ENCODE results near the gene MCF2L. TPM values are rescaled to one million over a fixed set of nuclear protein-coding genes. Genes with fewer than 3 reads are reported as not detected.

Gene MCF2L
- total RNA-seq, 4 donors from 2014 or later = 62.1 to 186 (median 91.3) TPM

DNA sequence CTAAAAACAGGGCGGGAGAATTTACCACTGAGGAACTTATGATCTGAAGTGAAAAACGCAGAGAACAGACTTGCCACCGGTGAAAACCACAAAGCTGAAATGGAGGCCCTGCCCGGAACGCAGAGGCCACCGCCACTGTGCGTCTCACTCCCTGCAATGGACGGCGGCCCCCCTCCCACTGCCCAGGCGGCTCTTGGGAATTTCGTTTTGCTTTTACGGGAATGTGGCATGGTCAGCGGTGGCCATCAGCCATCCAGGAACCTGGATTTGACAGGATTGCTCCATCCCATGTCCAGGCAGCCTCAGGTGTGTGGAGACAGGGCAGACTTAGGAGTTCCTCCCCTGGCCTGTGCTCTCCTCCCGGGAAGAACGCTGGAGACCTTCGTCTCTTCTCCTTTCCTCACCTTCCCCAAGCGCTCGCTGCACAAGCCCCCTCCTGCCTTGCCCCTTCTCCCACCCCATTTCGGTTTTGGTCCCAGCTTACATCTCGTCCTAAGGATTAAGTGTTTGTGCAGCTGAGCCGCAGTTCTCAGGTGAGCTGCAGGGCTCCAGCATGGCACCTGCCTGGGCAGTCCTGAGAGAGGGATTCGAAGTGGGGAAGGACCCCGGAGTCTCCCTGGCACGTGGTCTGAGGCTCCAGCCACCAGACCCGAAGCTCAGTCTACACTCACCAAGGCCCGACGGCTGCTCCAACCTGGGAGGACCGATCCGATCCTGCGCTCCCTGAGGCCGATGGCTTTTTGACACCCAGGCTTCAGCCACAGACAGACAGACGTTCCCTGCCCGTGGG lies 49.9 kb downstream of the MCF2L start:
- in situ Hi-C loops (cut with MboI; ENCODE audit: low pct_ligation_motif_present in 1 of 4, low pct_unique_long_range_greater_than_20kb in 1 of 4, low sequenced_read_pairs in 3 of 4) = no loop called here

DNA sequence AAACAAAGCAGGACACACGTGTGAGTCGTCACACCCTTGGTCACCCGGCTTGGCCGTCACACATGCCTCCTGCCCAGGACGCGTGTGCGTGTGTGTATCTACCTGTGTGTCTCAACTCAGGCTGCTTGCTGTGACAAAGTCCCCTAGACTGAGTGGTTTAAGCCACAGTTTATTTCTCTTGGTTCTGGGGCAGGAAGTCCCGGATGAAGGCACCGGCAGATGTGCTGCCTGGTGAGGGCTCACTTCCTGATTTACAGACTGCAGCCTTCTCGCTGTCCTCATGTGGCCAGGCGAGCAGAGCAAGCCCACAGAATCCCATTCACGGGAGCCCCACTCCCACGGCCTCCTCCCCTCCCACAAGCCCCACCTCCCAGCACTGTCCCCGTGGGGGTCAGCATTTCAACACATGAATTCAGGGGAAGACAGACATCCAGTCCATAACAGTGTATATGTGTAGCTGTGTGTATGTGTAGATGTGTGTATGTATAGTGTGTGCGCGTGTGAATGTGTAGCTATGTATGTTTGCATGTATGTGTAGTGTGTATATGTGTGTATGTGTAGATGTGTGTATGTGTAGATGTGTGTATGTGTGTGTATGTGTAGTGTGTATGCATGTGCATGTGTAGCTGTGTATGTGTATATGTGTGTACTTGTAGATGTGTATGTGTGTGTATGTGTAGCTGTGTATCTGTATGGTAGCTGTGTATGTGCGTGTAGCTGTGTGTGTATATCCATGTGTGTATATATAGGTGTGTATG lies 51.5 kb downstream of the MCF2L start:
- Histone ChIP-seq H3K4me3 (no peak overlapping the region), H3K9me3 (no peaks in the 10 kb centered on the region), H3K27ac (no peak overlapping the region), H3K4me1 (no peaks in the 10 kb centered on the region), H3K27me3 (no peaks in the 10 kb centered on the region), H3K36me3 (no peaks in the 10 kb centered on the region)
- TF ChIP-seq POLR2A (IDR thresholded peaks at IDR 0.05) (no peak), POLR2AphosphoS5 (IDR thresholded peaks at IDR 0.05) (no peak), EP300 (IDR thresholded peaks at IDR 0.05; ENCODE audit: low read depth) (no peak)
- intact Hi-C loops (cut with DNase I; ENCODE audit: low total_unique reads) (no loop called here), in situ Hi-C loops (cut with MboI; ENCODE audit: low pct_ligation_motif_present in 1 of 4, low pct_unique_long_range_greater_than_20kb in 1 of 4, low sequenced_read_pairs in 3 of 4) (no loop called here)
- no peak for DNase-seq
- 81 to 94% methylated on average over 6 to 17 of the region's 17 CpGs for WGBS, 2 donors (ENCODE audit: low coverage in 1 of 2)

More for the DNA sequence above, 49.9 kb downstream of the MCF2L start:
- Histone ChIP-seq H3K4me1 (no peaks in the 10 kb centered on the region), H3K27ac (no peak overlapping the region), H3K36me3 (no peaks in the 10 kb centered on the region), H3K27me3 (no peaks in the 10 kb centered on the region), H3K4me3 (no peak overlapping the region), H3K9me3 (no peaks in the 10 kb centered on the region)
- intact Hi-C loops (cut with DNase I; ENCODE audit: low total_unique reads) = no loop called here
- no peak for DNase-seq
- WGBS, 2 donors (ENCODE audit: low coverage in 1 of 2) = 87 to 90% methylated on average over 13 to 33 of the region's 33 CpGs
- TF ChIP-seq POLR2AphosphoS5 (IDR thresholded peaks at IDR 0.05) (no peak), POLR2A (IDR thresholded peaks at IDR 0.05) (no peak), EP300 (IDR thresholded peaks at IDR 0.05; ENCODE audit: low read depth) (no peak)
- TF ChIP-seq, protein P1, sequence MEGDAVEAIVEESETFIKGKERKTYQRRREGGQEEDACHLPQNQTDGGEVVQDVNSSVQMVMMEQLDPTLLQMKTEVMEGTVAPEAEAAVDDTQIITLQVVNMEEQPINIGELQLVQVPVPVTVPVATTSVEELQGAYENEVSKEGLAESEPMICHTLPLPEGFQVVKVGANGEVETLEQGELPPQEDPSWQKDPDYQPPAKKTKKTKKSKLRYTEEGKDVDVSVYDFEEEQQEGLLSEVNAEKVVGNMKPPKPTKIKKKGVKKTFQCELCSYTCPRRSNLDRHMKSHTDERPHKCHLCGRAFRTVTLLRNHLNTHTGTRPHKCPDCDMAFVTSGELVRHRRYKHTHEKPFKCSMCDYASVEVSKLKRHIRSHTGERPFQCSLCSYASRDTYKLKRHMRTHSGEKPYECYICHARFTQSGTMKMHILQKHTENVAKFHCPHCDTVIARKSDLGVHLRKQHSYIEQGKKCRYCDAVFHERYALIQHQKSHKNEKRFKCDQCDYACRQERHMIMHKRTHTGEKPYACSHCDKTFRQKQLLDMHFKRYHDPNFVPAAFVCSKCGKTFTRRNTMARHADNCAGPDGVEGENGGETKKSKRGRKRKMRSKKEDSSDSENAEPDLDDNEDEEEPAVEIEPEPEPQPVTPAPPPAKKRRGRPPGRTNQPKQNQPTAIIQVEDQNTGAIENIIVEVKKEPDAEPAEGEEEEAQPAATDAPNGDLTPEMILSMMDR (IDR thresholded peaks at IDR 0.05) = no peak

GRCh38 chr13:113021391-113021790 lies 52.4 kb downstream of the MCF2L start:
- WGBS, 2 donors (ENCODE audit: low coverage in 1 of 2) = 89% methylated on average over 14 of the region's 14 CpGs; no CpG with 5 or more reads in 1 of the 2 donors
- intact Hi-C loops (cut with DNase I; ENCODE audit: low total_unique reads) (no loop called here), in situ Hi-C loops (cut with MboI; ENCODE audit: low pct_ligation_motif_present in 1 of 4, low pct_unique_long_range_greater_than_20kb in 1 of 4, low sequenced_read_pairs in 3 of 4) (no loop called here)
- Histone ChIP-seq H3K9me3 (no peaks in the 10 kb centered on the region), H3K27ac (no peak overlapping the region), H3K27me3 (no peaks in the 10 kb centered on the region), H3K36me3 (no peaks in the 10 kb centered on the region), H3K4me3 (no peak overlapping the region), H3K4me1 (no peaks in the 10 kb centered on the region)
- no peak for DNase-seq
- TF ChIP-seq EP300 (IDR thresholded peaks at IDR 0.05; ENCODE audit: low read depth) (no peak), POLR2AphosphoS5 (IDR thresholded peaks at IDR 0.05) (no peak), POLR2A (IDR thresholded peaks at IDR 0.05) (no peak)
- TF ChIP-seq, protein P1 (IDR thresholded peaks at IDR 0.05) = no peak

DNA sequence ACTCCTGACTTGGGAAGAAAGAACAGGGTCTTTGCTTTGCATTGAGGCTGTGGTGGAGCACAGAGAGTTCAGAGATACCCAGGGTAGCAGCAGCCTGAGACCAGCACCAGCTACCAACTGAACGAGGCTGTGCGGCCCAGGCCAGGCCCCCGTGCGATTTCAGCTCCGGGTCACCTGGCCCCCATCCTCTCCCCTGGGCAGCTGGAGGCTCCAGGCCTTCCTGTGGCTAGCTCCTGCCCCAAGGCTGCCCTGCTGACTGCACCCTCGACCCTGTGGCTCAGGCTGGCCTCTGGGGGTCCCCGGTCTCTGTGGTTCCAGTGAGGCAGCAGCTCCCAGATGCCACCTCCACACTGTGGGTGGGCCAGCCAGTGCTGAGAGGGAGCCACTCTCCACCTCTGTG lies 52.8 kb downstream of the MCF2L start:
- TF ChIP-seq POLR2AphosphoS5 (IDR thresholded peaks at IDR 0.05) (no peak), EP300 (IDR thresholded peaks at IDR 0.05; ENCODE audit: low read depth) (no peak), POLR2A (IDR thresholded peaks at IDR 0.05) (no peak)
- TF ChIP-seq, protein P1 (IDR thresholded peaks at IDR 0.05) = no peak
- WGBS, 2 donors (ENCODE audit: low coverage in 1 of 2) = 76% methylated on average over 6 of the region's 7 CpGs; no CpG with 5 or more reads in 1 of the 2 donors
- in situ Hi-C loops (cut with MboI; ENCODE audit: low pct_ligation_motif_present in 1 of 4, low pct_unique_long_range_greater_than_20kb in 1 of 4, low sequenced_read_pairs in 3 of 4) = no loop called here

More for the DNA sequence above, 52.8 kb downstream of the MCF2L start:
- Histone ChIP-seq H3K36me3 (no peaks in the 10 kb centered on the region), H3K4me1 (no peaks in the 10 kb centered on the region), H3K27me3 (no peaks in the 10 kb centered on the region), H3K9me3 (no peaks in the 10 kb centered on the region), H3K27ac (no peak overlapping the region), H3K4me3 (no peak overlapping the region)
- intact Hi-C loops (cut with DNase I; ENCODE audit: low total_unique reads) = no loop called here
- no peak for DNase-seq

All from transverse colon (tissue), 4 donors.